ENCODE measurements around the gene UCP3. TPM values are rescaled to one million over a fixed set of nuclear protein-coding genes. Genes with fewer than 3 reads are reported as not detected.

The UCP3 gene
- total RNA-seq, 6 experiments from 2014 or later: 0.10 to 0.62 (median 0.39) TPM

DNA sequence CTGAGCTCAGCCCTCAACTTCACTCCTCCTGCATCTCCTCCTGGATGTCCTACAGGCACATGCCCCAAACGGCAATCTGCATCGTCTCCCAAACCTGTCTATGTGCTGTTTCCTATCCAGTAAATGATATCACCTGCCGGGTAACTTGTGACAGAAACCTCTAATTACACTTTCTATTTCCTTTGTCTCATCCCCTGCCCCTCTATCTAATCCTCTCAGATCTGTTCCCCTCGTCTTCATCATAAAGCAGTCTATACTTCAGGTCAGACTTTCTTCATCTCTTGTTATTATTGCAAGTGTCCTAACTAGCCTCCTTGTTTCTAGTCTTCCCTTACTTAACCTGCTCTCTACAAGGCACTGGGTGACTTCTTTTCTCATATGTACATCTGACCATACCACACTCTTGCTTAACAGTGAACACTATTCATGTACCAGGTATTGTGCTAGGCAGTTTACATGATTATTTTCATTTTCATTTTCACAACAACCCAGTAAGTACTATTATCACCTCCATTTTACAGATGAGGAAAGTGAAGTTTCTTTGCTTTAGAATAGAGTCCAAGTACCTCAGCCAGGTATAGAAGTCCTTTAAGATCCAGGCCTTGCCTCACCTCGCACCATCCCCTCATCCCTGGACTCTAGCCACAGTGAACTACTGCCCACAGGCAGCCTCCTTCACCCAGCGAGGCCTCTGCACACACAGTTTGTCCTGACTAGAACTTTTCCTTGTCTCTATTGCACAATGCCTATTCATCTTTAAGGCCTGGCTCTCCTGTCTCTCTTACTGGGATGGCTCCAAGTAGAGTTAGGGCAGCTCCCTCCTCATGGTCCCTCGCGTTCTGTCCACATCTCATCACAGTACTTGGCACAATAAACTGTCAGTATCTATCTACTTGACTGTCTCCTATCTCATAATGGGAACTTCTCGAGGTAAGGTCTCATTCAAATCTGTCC, 22.1 kb upstream of the UCP3 start:
- Mint-ChIP-seq H3K27ac (no peak overlapping the region), H3K9me3 (no peaks in the 10 kb centered on the region), H3K4me1 (ENCODE audit: low read depth) (peaks cover 30% of the 10 kb centered on the region), H3K27me3 (ENCODE audit: insufficient read depth) (no peaks in the 10 kb centered on the region; the same call in 1 of the 2 replicates), H3K4me3 (no peak overlapping the region), H3K36me3 (ENCODE audit: low read depth) (peaks cover 10% of the 10 kb centered on the region)
- TF ChIP-seq, protein P1, sequence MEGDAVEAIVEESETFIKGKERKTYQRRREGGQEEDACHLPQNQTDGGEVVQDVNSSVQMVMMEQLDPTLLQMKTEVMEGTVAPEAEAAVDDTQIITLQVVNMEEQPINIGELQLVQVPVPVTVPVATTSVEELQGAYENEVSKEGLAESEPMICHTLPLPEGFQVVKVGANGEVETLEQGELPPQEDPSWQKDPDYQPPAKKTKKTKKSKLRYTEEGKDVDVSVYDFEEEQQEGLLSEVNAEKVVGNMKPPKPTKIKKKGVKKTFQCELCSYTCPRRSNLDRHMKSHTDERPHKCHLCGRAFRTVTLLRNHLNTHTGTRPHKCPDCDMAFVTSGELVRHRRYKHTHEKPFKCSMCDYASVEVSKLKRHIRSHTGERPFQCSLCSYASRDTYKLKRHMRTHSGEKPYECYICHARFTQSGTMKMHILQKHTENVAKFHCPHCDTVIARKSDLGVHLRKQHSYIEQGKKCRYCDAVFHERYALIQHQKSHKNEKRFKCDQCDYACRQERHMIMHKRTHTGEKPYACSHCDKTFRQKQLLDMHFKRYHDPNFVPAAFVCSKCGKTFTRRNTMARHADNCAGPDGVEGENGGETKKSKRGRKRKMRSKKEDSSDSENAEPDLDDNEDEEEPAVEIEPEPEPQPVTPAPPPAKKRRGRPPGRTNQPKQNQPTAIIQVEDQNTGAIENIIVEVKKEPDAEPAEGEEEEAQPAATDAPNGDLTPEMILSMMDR (IDR thresholded peaks at IDR 0.05): no peak
- no peak for DNase-seq

DNA sequence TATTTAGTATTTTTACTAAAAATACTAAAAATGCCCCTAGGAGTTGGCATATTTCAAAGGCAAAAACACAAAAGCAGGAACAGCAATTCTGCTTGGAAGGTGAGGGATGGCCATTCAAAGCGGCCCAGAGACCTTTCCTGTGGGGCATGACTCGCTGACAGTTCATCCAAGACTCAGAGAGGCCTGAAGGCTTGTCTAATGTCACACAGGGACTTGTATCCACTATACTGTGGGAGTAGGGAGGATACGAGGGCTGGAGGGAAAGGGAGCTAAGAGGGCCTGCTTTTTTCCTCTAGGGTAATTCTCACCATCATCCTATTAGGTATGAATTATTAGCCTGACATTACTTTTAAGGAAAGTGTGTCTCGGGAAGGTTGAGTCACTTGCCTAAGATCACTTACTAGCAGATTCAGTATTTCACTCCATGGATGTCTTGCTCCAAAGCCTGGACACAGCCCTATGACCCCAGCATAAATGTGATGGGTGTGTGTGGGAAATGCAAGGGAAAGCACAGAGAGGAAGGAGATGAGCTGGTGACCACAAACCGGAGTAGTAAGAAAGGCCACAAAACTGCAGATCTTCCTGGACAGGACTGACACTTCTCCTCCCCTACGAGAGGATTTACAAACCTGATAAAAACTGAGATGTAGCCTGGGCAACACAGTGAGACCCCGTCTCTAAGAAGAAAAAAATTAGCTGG, 16.7 kb upstream of the UCP3 start:
- H3K27ac Mint-ChIP-seq: peak overlapping the region; percentile 84

DNA sequence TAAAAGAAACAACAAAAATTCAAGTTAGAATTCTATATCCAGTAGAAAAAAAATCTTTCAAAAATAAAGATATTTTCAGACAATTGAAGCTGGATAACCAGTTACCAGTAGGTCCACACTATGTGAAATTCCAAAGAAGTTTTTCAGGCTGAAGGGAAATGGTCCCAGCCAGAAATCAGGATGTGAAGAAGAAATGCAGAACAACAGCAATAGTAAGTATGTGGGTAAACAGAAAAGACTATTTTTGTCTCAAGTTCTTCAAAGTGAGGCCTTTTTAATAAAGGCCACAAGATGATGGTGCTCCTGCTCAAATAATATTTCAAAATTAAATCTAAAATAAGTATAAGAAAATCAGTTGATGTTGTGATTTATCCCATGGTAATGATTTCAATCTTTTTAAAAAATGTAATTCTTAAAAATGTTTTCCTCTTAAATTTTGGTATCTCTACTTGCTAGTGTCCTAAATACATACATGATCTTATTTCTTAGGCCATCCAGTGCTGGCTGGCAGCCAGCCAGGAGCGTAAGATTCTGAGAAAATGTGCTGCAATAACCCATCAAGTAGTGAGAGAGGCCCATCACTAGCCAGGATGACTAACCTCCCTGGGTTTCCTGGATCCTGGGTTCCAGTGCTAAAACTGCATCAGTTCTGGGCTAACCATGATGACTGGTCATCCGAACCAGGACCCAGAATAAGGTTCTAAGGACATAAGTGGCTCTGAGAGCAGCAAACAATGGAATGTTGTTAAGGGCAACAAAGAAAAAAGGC, 15.6 kb upstream of the UCP3 start:
- Mint-ChIP-seq H3K4me3 (peak overlapping the region; percentile 59), H3K27ac (peak overlapping the region; percentile 84), H3K4me1 (ENCODE audit: low read depth) (peaks cover 49% of the 10 kb centered on the region), H3K27me3 (ENCODE audit: insufficient read depth) (no peaks in the 10 kb centered on the region; the same call in none of the 2 replicates), H3K36me3 (ENCODE audit: low read depth) (peaks cover 13% of the 10 kb centered on the region; the same call in 1 of the 2 replicates), H3K9me3 (no peaks in the 10 kb centered on the region)
- DNase-seq: peak; percentile 64
- TF ChIP-seq, protein P1 (IDR thresholded peaks at IDR 0.05): no peak

More for the DNA sequence above, 16.7 kb upstream of the UCP3 start:
- DNase-seq: peak; percentile 74
- Mint-ChIP-seq H3K36me3 (ENCODE audit: low read depth) (peaks cover 13% of the 10 kb centered on the region; the same call in 1 of the 2 replicates), H3K4me1 (ENCODE audit: low read depth) (peaks cover 49% of the 10 kb centered on the region), H3K4me3 (peak overlapping the region; percentile 45), H3K9me3 (no peaks in the 10 kb centered on the region), H3K27me3 (ENCODE audit: insufficient read depth) (no peaks in the 10 kb centered on the region; the same call in none of the 2 replicates)
- TF ChIP-seq, protein P1 (IDR thresholded peaks at IDR 0.05): no peak

DNA sequence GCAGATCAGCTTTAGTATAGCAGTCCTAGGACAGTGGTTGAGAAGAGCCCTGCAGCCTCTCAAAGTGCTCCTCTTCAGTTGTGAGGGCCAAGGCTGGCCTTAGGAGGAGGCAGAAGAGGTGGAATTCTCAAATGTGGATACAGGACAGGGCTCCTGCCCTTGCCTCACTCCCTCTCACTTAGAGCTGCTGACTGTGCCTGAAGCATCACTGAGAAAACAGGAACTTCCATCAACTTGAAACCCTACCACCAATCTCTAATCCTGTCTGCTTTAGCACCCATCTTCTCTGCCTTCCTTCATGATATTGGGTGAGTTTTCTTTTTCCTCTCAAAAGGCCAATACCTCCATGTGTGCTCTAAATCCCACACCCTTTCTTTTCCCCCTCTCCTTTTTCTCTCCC, 14.4 kb upstream of the UCP3 start:
- no peak for DNase-seq
- no peak overlapping the region for H3K4me3 Mint-ChIP-seq
- H3K4me1 Mint-ChIP-seq (ENCODE audit: low read depth): peaks cover 52% of the 10 kb centered on the region
- peaks cover 13% of the 10 kb centered on the region; the same call in 1 of the 2 replicates for H3K36me3 Mint-ChIP-seq (ENCODE audit: low read depth)
- TF ChIP-seq, protein P1 (IDR thresholded peaks at IDR 0.05): no peak
- no peaks in the 10 kb centered on the region for H3K9me3 Mint-ChIP-seq
- H3K27me3 Mint-ChIP-seq (ENCODE audit: insufficient read depth): no peaks in the 10 kb centered on the region; the same call in none of the 2 replicates
- no peak overlapping the region for H3K27ac Mint-ChIP-seq

DNA sequence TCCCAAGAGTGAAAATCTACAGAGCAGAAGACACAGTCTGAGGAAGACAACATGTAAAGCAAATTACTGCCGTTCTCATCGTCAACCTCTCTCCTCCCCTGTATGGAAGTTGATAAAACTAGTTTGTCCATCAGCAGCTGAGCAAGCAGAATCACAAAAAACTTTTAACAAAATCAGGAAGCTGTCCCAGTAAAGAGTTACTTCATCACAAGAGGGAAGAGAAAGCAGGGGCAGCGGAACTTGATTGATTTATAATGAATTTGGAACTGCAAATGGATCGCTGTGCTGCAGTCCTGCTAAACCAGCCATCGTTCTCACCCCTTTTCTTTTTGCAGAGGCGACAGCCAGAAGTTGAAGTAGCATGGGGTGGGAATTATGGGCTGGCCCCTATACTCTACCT, 13.7 kb upstream of the UCP3 start:
- Mint-ChIP-seq H3K4me3 (no peak overlapping the region), H3K4me1 (ENCODE audit: low read depth) (peaks cover 47% of the 10 kb centered on the region), H3K27ac (no peak overlapping the region), H3K36me3 (ENCODE audit: low read depth) (peaks cover 12% of the 10 kb centered on the region), H3K9me3 (no peaks in the 10 kb centered on the region), H3K27me3 (ENCODE audit: insufficient read depth) (no peaks in the 10 kb centered on the region; the same call in none of the 2 replicates)
- no peak for DNase-seq
- TF ChIP-seq, protein P1 (IDR thresholded peaks at IDR 0.05): no peak
